Left lung (tissue), 10 donors: ENCODE measurements around the gene C6orf62. TPM values are rescaled to one million over a fixed set of nuclear protein-coding genes. Genes with fewer than 3 reads are reported as not detected.

Experiments
- ATAC-seq: fragments of 200-7000 bp; cut with Tn5 transposase; one replicate; pipeline ENCODE4 v1.9.1; 2020; ENCODE audit warnings: moderate library complexity
- DNase-seq, 4 donors: peaks; one replicate each; pipeline ENCODE4 v3.0.0-alpha.2; 2013 to 2020
- H3K27ac ChIP-seq, 2 donors: fragments of 200-600 bp; sonication (generic) in 1 of 2; one replicate each; pipeline versions ENCODE4 v1.5.0 to v1.8.0; 2020 to 2021
- H3K27me3 ChIP-seq, 2 donors: fragments of 200-600 bp; sonication (generic) in 1 of 2; one replicate each; pipeline versions ENCODE4 v1.5.0 to v1.8.0; 2020 to 2021
- H3K36me3 ChIP-seq, 2 donors: fragments of 200-600 bp; sonication (generic) in 1 of 2; one replicate each; pipeline versions ENCODE4 v1.5.0 to v1.8.0; 2020 to 2021
- H3K4me1 ChIP-seq, 2 donors: fragments of 200-600 bp; one replicate each; pipeline ENCODE4 v1.8.0; 2021
- H3K4me3 ChIP-seq, 2 donors: fragments of 200-600 bp; sonication (generic) in 1 of 2; one replicate each; pipeline versions ENCODE4 v1.5.0 to v1.8.0; 2020 to 2021; ENCODE audit warnings: mild to moderate bottlenecking in 1 of 2
- H3K9me3 ChIP-seq, 2 donors: fragments of 200-600 bp; sonication (generic) in 1 of 2; one replicate each; pipeline versions ENCODE4 v1.5.0 to v1.8.0; 2020 to 2021
- intact Hi-C, 2 donors: fragments of 100-400 bp; cut with DNase I; formaldehyde crosslinking; loops; one replicate each; pipeline versions ENCODE4 v1.11.2 to v1.14.2; 2022
- polyA plus RNA-seq, 6 donors: library from polyadenylated mRNA; unstranded; fragments of 120-200 nt; gene quantifications; one replicate each; pipeline ENCODE4 v1.2.1, GENCODE V29; 2013; ENCODE audit not compliant: insufficient read length in 6 of 6
- total RNA-seq, 2 donors: library from RNA; stranded (reverse); fragmentation: NEBNext Ultra II Directional; extraction: Animal tissue kit (Norgen Biotek cat#: 25700); gene quantifications; one replicate each; pipeline ENCODE4 v1.2.1, GENCODE V29; 2021
- TF ChIP-seq, protein P1 (sequence below), 2 donors: fragments of 200-600 bp; sonication (generic) in 1 of 2; IDR thresholded peaks; one replicate each; pipeline versions ENCODE4 v1.5.0 to v1.8.0; 2021; ENCODE audit warnings: antibody characterized with exemption in 2 of 2
- donor health status: DM: no; HTN: yes; CAD: no.
- donor health status: DM: no; HTN: no; CAD: no.

Gene C6orf62
- total and polyA plus RNA-seq, 8 donors, result 115 to 151 (median 135) TPM

DNA sequence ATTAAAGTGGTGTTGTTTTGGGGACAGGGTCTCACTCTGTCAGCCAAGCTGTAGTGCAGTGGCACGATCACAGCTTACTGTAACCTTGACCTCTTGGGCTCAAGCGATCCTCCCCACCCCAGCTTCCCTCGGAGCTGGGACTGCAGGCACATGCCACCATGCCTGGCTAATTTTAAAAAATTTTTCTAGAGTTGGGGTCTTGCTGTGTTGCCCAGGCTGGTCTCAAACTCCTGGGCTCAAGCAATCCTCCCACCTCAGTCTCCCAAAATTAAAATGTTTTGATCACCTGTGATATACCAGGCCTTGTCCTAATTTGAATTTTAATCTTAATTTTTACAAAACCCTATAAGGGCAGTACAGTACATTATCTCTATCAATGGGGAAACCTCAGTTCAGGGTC is 26.5 kb downstream of the C6orf62 start:
- no peak overlapping the region for H3K27ac ChIP-seq
- H3K36me3 ChIP-seq, result no peaks in the 10 kb centered on the region
- TF ChIP-seq, protein P1, sequence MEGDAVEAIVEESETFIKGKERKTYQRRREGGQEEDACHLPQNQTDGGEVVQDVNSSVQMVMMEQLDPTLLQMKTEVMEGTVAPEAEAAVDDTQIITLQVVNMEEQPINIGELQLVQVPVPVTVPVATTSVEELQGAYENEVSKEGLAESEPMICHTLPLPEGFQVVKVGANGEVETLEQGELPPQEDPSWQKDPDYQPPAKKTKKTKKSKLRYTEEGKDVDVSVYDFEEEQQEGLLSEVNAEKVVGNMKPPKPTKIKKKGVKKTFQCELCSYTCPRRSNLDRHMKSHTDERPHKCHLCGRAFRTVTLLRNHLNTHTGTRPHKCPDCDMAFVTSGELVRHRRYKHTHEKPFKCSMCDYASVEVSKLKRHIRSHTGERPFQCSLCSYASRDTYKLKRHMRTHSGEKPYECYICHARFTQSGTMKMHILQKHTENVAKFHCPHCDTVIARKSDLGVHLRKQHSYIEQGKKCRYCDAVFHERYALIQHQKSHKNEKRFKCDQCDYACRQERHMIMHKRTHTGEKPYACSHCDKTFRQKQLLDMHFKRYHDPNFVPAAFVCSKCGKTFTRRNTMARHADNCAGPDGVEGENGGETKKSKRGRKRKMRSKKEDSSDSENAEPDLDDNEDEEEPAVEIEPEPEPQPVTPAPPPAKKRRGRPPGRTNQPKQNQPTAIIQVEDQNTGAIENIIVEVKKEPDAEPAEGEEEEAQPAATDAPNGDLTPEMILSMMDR (IDR thresholded peaks at IDR 0.05), result no peak
- ATAC-seq, result no peak
- no peaks in the 10 kb centered on the region for H3K9me3 ChIP-seq
- H3K27me3 ChIP-seq, result no peaks in the 10 kb centered on the region
- no peak for DNase-seq
- intact Hi-C loops, result loop anchor here in 1 of 2 donors (5.0 kb wide), 1 partner anchor 110 kb away; no protein-coding TSS in a partner anchor
- no peaks in the 10 kb centered on the region for H3K4me1 ChIP-seq
- H3K4me3 ChIP-seq, result no peak overlapping the region

DNA sequence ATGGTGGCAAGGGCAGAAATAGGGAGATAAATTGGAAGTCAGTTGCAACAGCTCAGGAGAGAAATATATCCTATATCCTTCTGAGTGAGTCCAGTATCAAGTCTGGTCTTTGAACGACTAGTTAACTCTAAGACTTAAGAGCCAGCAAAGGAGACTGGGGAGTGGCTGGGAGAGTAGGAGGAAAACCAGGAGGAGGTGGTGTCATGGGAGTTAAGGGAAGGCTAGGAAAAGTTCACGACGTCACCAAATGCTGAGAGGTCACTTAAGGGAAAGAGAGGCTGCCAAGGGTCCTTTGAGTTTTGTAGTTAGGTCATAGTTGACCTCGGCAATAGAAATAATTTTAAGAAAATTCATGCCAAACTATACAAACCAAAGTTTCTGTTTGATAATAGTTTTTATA is 27.0 kb downstream of the C6orf62 start:
- no peaks in the 10 kb centered on the region for H3K27me3 ChIP-seq
- DNase-seq, result no peak
- H3K9me3 ChIP-seq, result no peaks in the 10 kb centered on the region
- no peak overlapping the region for H3K4me3 ChIP-seq
- ATAC-seq, result peak; percentile 67
- TF ChIP-seq, protein P1 (IDR thresholded peaks at IDR 0.05), result no peak
- intact Hi-C loops, result loop anchor here in 1 of 2 donors (5.0 kb wide), 1 partner anchor 110 kb away; no protein-coding TSS in a partner anchor
- no peak overlapping the region for H3K27ac ChIP-seq
- peaks cover 0 to 1% of the 10 kb centered on the region in 2 donors for H3K4me1 ChIP-seq
- H3K36me3 ChIP-seq, result no peaks in the 10 kb centered on the region

DNA sequence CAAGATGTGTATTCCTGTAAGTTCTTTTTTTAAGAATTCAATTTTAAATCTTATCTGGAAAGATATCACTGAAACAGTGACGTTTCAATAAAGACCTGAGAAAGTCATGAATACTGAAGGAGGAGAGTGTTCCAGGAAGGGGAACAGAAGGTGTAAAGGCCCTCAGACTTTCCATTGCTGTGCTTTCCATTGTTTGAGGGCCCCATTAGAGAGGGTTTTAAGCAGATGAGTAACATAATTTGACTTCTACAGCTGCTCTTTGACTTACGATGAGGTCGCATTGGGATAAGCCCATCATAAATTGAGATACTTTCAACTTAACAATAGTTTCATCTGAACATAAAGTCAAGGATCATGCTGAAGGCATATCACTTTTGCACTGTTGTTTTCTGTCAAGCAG is 27.4 kb downstream of the C6orf62 start:
- no peak for ATAC-seq
- Histone ChIP-seq H3K27ac (no peak overlapping the region), H3K4me1 (peaks cover 0 to 6% of the 10 kb centered on the region in 2 donors), H3K36me3 (no peaks in the 10 kb centered on the region), H3K9me3 (no peaks in the 10 kb centered on the region), H3K4me3 (no peak overlapping the region), H3K27me3 (no peaks in the 10 kb centered on the region)
- no peak for DNase-seq
- intact Hi-C loops, result loop anchor here in 1 of 2 donors (5.0 kb wide), 1 partner anchor 109 kb away; no protein-coding TSS in a partner anchor
- TF ChIP-seq, protein P1 (IDR thresholded peaks at IDR 0.05), result no peak

DNA sequence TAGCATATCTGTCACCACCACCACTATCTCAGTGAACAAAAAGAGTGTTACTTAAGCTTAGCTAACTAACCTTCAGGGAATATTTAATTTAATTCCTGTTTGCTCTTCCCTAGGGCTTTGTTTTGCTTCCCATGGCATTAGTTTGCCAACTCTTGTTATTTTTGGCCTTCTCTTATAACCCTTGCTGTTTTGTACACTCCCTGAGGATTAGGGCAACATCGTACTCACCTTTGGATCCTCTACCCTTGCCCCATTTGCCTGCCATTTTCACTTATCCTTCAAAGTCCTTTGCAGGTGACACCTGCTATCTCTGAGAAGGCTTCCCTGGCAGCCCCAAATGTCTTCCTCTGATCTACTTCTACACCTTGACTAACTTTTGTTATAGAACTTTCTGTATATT is 28.4 kb downstream of the C6orf62 start:
- no peak overlapping the region for H3K4me3 ChIP-seq
- H3K36me3 ChIP-seq, result no peaks in the 10 kb centered on the region
- H3K4me1 ChIP-seq, result peaks cover 0 to 6% of the 10 kb centered on the region in 2 donors
- DNase-seq, result no peak
- ATAC-seq, result no peak
- H3K27me3 ChIP-seq, result no peaks in the 10 kb centered on the region
- no peak overlapping the region for H3K27ac ChIP-seq
- intact Hi-C loops, result loop anchor here in 1 of 2 donors (5.0 kb wide), 1 partner anchor 108 kb away; no protein-coding TSS in a partner anchor
- H3K9me3 ChIP-seq, result no peaks in the 10 kb centered on the region
- TF ChIP-seq, protein P1 (IDR thresholded peaks at IDR 0.05), result no peak

DNA sequence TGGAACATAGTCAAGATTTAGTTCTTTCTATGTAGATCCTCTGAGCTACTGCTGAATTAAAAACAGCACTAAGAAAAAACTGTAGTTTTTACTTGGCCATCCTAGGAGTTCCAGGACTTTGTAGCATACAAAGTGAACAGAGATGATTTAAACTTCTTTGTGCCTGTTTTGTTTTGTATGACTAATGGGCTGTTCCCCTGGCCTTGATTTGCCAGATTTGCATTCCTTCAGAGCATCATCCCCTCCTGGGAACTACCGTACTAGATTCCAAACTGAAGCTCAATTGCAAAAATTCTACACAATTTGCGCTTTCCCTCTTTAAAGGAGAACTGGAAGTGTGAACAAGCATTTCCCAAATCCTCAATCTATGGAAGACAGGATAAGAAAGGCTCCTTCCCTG is 29.0 kb downstream of the C6orf62 start:
- Histone ChIP-seq H3K27me3 (no peaks in the 10 kb centered on the region), H3K9me3 (no peaks in the 10 kb centered on the region), H3K36me3 (no peaks in the 10 kb centered on the region), H3K4me1 (peaks cover 0 to 6% of the 10 kb centered on the region in 2 donors), H3K4me3 (no peak overlapping the region), H3K27ac (no peak overlapping the region)
- DNase-seq, result no peak
- no peak for ATAC-seq
- intact Hi-C loops, result loop anchor here in 1 of 2 donors (5.0 kb wide), 1 partner anchor 108 kb away; no protein-coding TSS in a partner anchor
- TF ChIP-seq, protein P1 (IDR thresholded peaks at IDR 0.05), result no peak
